Measurements from ENCODE around the gene BPIFB2.

DNA sequence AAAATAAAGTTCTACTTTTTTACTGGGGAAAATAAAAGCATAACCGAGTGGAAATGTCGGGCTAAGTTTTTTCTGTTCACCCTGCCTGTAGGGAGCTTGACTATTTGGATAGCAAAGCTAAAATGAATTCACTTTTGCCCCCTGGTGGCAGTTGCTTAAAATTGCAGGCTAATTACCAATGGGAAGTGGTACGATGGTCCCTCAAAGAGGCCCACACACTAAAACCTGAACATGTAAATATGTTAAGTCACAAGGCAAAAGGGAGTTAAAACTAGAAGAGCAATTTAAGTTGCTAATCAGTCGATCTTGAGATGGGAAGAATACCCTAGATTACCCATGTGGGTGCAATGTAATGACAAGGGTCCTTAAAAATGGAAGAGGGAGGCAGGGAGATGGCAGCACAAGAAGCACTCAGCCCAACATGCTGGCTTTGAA is 2.4 kb upstream of the BPIFB2 start:
- TF ChIP-seq, protein P1, sequence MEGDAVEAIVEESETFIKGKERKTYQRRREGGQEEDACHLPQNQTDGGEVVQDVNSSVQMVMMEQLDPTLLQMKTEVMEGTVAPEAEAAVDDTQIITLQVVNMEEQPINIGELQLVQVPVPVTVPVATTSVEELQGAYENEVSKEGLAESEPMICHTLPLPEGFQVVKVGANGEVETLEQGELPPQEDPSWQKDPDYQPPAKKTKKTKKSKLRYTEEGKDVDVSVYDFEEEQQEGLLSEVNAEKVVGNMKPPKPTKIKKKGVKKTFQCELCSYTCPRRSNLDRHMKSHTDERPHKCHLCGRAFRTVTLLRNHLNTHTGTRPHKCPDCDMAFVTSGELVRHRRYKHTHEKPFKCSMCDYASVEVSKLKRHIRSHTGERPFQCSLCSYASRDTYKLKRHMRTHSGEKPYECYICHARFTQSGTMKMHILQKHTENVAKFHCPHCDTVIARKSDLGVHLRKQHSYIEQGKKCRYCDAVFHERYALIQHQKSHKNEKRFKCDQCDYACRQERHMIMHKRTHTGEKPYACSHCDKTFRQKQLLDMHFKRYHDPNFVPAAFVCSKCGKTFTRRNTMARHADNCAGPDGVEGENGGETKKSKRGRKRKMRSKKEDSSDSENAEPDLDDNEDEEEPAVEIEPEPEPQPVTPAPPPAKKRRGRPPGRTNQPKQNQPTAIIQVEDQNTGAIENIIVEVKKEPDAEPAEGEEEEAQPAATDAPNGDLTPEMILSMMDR (IDR thresholded peaks at IDR 0.05) = peak in 1 of 6 experiments; percentile 13
- no peak for TF ChIP-seq POLR2A (IDR thresholded peaks at IDR 0.05)

All from thyroid gland (tissue), 4 donors.